GM23338 (cell line): ENCODE results near the gene HRH3. TPM values are rescaled to one million over a fixed set of nuclear protein-coding genes. Genes with fewer than 3 reads are reported as not detected.

ENCODE experiments used
- ATAC-seq: fragments of 200-7000 bp; cut with Tn5 transposase; 3 replicates; pipeline ENCODE4 v1.9.1; 2020
- DNase-seq: peaks from one replicate; pipeline ENCODE4 v3.0.0-alpha.2; 2015; ENCODE audit warnings: low spot score
- H2AFZ ChIP-seq: fragments of 200-600 bp; sonication (generic); 2 replicates; pipeline ENCODE4 v1.8.0; 2016; ENCODE audit warnings: antibody characterized with exemption, mild to moderate bottlenecking, moderate library complexity
- H3F3A ChIP-seq: fragments of 200-600 bp; sonication (generic); replicated peaks from 2 replicates; pipeline ENCODE4 v1.8.0; 2017; ENCODE audit warnings: antibody characterized with exemption, mixed run types, low read depth
- H3K27ac ChIP-seq: fragments of 200-600 bp; sonication (generic); 2 replicates; pipeline ENCODE4 v1.6.1; 2016; ENCODE audit warnings: low read depth
- H3K27me3 ChIP-seq: fragments of 200-600 bp; sonication (generic); 2 replicates; pipeline ENCODE4 v1.8.0; 2016; ENCODE audit warnings: mild to moderate bottlenecking, mixed run types, moderate library complexity; ENCODE audit not compliant: insufficient read depth
- H3K36me3 ChIP-seq: fragments of 200-600 bp; sonication (generic); 2 replicates; pipeline ENCODE4 v1.8.0; 2016; ENCODE audit warnings: mild to moderate bottlenecking; ENCODE audit not compliant: insufficient read depth
- H3K4me1 ChIP-seq: fragments of 200-600 bp; sonication (generic); 2 replicates; pipeline ENCODE4 v1.8.0; 2016; ENCODE audit warnings: mild to moderate bottlenecking, moderate library complexity; ENCODE audit not compliant: insufficient read depth
- H3K4me2 ChIP-seq: fragments of 200-600 bp; sonication (generic); 2 replicates; pipeline ENCODE4 v1.7.1; 2017; ENCODE audit warnings: mixed run types
- H3K4me3 ChIP-seq: fragments of 200-600 bp; sonication (generic); 2 replicates; pipeline ENCODE4 v1.6.1; 2016; ENCODE audit warnings: mixed run types
- H3K79me2 ChIP-seq: fragments of 200-600 bp; sonication (generic); replicated peaks from 2 replicates; pipeline ENCODE4 v1.8.0; 2017; ENCODE audit warnings: mild to moderate bottlenecking; ENCODE audit not compliant: insufficient read depth
- H3K9me2 ChIP-seq: fragments of 200-600 bp; sonication (generic); 2 replicates; pipeline ENCODE4 v1.8.0; 2017; ENCODE audit not compliant: insufficient read depth
- H4K20me1 ChIP-seq: fragments of 200-600 bp; sonication (generic); replicated peaks from 2 replicates; pipeline ENCODE4 v1.8.0; 2017; ENCODE audit warnings: mild to moderate bottlenecking; ENCODE audit not compliant: insufficient read depth
- H3K27ac Mint-ChIP-seq: 2 replicates; pipeline ENCODE4 v1.8.0; 2020; ENCODE audit warnings: inconsistent platforms, mild to moderate bottlenecking, moderate library complexity, mixed read lengths
- H3K27me3 Mint-ChIP-seq: 3 replicates; pipeline ENCODE4 v1.8.0; 2022; ENCODE audit warnings: low read depth, mild to moderate bottlenecking, moderate library complexity, mixed read lengths, inconsistent platforms; ENCODE audit not compliant: insufficient read depth, poor library complexity
- H3K36me3 Mint-ChIP-seq: 3 replicates; pipeline ENCODE4 v1.8.0; 2021; ENCODE audit warnings: low read depth, mild to moderate bottlenecking, inconsistent platforms, moderate library complexity, mixed read lengths
- H3K4me1 Mint-ChIP-seq: 3 replicates; pipeline ENCODE4 v1.8.0; 2020; ENCODE audit warnings: mild to moderate bottlenecking, inconsistent platforms, mixed read lengths
- H3K4me3 Mint-ChIP-seq: 3 replicates; pipeline ENCODE4 v1.8.0; 2021; ENCODE audit warnings: moderate library complexity, mild to moderate bottlenecking, inconsistent platforms, mixed read lengths
- H3K9me3 Mint-ChIP-seq: 3 replicates; pipeline ENCODE4 v1.8.0; 2020; ENCODE audit warnings: moderate library complexity, mild to moderate bottlenecking, inconsistent platforms, mixed read lengths
- long read RNA-seq: library from polyadenylated mRNA; unstranded; transcript quantifications from one replicate; pipeline ENCODE4 v2.0.0, GENCODE V29; 2020; ENCODE audit not compliant: unreplicated experiment
- polyA plus RNA-seq: library from polyadenylated mRNA; unstranded; fragments of >200 nt; fragmentation: Nextera tagmentation; extraction: Ambion mirVana; gene quantifications from 2 replicates; pipeline ENCODE4 v1.2.1, GENCODE V29; 2016
- total RNA-seq: library from RNA; depleted of rRNA; stranded (reverse); fragments of >200 nt; shearing (Covaris generic); gene quantifications from 2 replicates; pipeline ENCODE4 v1.2.3, GENCODE V29; 2014; rRNA removed
- TF ChIP-seq, protein P1 (sequence below): IDR thresholded peaks from one replicate; pipeline ENCODE4 v1.6.1; 2018; ENCODE audit warnings: antibody characterized with exemption; ENCODE audit not compliant: unreplicated experiment
- TF ChIP-seq, protein P2 (sequence below): fragments of 250-450 bp; sonication (Bioruptor Pico); IDR thresholded peaks from 2 replicates; pipeline ENCODE4 v1.5.0; 2020; ENCODE audit warnings: mild to moderate bottlenecking, moderate library complexity

HRH3 gene
- 2.9 and 5.2 TPM in 2 replicates for total RNA-seq
- 1.5 and 2.0 TPM in 2 replicates for polyA plus RNA-seq
- long read RNA-seq, partial matches to known transcripts, result 0 of 1 reads
- long read RNA-seq, other reads (novel, unspliced or antisense), result 1 of 1 reads

GRCh38 chr20:62219992-62220665, at the start of gene HRH3:
Gene HRH3 (minus strand): TSS chr20:62220278. CDS start chr20:62219970, 308 bp downstream.
- Histone ChIP-seq H3K4me1 (peaks cover 12% of the 10 kb centered on the region), H3K4me3 (peak within 1 kb of the TSS; percentile 75), H3K4me2 (peak within 1 kb of the TSS; percentile 95), H3F3A (no peaks in the 10 kb centered on the region), H3K27me3 (peaks cover 41% of the 10 kb centered on the region), H3K9me2 (no peaks in the 10 kb centered on the region), H3K27ac (no peak within 1 kb of the TSS), H2AFZ (peak within 1 kb of the TSS; percentile 95), H3K36me3 (no peaks in the 10 kb centered on the region), H3K79me2 (no peaks in the 10 kb centered on the region), H4K20me1 (no peaks in the 10 kb centered on the region; the same call in 1 of the 2 replicates)
- peak; percentile 78 for DNase-seq
- H3K36me3 Mint-ChIP-seq, result no peaks in the 10 kb centered on the region; the same call in 2 of the 3 replicates
- H3K9me3 Mint-ChIP-seq, result no peaks in the 10 kb centered on the region
- TF ChIP-seq, protein P1, sequence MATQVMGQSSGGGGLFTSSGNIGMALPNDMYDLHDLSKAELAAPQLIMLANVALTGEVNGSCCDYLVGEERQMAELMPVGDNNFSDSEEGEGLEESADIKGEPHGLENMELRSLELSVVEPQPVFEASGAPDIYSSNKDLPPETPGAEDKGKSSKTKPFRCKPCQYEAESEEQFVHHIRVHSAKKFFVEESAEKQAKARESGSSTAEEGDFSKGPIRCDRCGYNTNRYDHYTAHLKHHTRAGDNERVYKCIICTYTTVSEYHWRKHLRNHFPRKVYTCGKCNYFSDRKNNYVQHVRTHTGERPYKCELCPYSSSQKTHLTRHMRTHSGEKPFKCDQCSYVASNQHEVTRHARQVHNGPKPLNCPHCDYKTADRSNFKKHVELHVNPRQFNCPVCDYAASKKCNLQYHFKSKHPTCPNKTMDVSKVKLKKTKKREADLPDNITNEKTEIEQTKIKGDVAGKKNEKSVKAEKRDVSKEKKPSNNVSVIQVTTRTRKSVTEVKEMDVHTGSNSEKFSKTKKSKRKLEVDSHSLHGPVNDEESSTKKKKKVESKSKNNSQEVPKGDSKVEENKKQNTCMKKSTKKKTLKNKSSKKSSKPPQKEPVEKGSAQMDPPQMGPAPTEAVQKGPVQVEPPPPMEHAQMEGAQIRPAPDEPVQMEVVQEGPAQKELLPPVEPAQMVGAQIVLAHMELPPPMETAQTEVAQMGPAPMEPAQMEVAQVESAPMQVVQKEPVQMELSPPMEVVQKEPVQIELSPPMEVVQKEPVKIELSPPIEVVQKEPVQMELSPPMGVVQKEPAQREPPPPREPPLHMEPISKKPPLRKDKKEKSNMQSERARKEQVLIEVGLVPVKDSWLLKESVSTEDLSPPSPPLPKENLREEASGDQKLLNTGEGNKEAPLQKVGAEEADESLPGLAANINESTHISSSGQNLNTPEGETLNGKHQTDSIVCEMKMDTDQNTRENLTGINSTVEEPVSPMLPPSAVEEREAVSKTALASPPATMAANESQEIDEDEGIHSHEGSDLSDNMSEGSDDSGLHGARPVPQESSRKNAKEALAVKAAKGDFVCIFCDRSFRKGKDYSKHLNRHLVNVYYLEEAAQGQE, result peak; percentile 76
- TF ChIP-seq, protein P2, sequence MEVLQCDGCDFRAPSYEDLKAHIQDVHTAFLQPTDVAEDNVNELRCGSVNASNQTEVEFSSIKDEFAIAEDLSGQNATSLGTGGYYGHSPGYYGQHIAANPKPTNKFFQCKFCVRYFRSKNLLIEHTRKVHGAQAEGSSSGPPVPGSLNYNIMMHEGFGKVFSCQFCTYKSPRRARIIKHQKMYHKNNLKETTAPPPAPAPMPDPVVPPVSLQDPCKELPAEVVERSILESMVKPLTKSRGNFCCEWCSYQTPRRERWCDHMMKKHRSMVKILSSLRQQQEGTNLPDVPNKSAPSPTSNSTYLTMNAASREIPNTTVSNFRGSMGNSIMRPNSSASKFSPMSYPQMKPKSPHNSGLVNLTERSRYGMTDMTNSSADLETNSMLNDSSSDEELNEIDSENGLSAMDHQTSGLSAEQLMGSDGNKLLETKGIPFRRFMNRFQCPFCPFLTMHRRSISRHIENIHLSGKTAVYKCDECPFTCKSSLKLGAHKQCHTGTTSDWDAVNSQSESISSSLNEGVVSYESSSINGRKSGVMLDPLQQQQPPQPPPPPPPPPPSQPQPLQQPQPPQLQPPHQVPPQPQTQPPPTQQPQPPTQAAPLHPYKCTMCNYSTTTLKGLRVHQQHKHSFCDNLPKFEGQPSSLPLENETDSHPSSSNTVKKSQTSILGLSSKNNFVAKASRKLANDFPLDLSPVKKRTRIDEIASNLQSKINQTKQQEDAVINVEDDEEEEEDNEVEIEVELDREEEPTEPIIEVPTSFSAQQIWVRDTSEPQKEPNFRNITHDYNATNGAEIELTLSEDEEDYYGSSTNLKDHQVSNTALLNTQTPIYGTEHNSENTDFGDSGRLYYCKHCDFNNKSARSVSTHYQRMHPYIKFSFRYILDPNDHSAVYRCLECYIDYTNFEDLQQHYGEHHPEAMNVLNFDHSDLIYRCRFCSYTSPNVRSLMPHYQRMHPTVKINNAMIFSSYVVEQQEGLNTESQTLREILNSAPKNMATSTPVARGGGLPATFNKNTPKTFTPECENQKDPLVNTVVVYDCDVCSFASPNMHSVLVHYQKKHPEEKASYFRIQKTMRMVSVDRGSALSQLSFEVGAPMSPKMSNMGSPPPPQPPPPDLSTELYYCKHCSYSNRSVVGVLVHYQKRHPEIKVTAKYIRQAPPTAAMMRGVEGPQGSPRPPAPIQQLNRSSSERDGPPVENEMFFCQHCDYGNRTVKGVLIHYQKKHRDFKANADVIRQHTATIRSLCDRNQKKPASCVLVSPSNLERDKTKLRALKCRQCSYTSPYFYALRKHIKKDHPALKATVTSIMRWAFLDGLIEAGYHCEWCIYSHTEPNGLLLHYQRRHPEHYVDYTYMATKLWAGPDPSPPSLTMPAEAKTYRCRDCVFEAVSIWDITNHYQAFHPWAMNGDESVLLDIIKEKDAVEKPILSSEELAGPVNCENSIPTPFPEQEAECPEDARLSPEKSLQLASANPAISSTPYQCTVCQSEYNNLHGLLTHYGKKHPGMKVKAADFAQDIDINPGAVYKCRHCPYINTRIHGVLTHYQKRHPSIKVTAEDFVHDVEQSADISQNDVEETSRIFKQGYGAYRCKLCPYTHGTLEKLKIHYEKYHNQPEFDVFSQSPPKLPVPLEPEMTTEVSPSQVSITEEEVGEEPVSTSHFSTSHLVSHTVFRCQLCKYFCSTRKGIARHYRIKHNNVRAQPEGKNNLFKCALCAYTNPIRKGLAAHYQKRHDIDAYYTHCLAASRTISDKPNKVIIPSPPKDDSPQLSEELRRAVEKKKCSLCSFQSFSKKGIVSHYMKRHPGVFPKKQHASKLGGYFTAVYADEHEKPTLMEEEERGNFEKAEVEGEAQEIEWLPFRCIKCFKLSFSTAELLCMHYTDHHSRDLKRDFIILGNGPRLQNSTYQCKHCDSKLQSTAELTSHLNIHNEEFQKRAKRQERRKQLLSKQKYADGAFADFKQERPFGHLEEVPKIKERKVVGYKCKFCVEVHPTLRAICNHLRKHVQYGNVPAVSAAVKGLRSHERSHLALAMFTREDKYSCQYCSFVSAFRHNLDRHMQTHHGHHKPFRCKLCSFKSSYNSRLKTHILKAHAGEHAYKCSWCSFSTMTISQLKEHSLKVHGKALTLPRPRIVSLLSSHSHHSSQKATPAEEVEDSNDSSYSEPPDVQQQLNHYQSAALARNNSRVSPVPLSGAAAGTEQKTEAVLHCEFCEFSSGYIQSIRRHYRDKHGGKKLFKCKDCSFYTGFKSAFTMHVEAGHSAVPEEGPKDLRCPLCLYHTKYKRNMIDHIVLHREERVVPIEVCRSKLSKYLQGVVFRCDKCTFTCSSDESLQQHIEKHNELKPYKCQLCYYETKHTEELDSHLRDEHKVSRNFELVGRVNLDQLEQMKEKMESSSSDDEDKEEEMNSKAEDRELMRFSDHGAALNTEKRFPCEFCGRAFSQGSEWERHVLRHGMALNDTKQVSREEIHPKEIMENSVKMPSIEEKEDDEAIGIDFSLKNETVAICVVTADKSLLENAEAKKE (CRISPR knock-in tag), result no peak
- peak within 1 kb of the TSS; percentile 74 for H3K4me3 Mint-ChIP-seq
- peak; percentile 62 for ATAC-seq
- H3K27me3 Mint-ChIP-seq, result peaks cover 35% of the 10 kb centered on the region
- peaks cover 19% of the 10 kb centered on the region for H3K4me1 Mint-ChIP-seq
- no peak within 1 kb of the TSS for H3K27ac Mint-ChIP-seq
